ENCODE data around the gene PDZD2.

PDZD2 gene

DNA sequence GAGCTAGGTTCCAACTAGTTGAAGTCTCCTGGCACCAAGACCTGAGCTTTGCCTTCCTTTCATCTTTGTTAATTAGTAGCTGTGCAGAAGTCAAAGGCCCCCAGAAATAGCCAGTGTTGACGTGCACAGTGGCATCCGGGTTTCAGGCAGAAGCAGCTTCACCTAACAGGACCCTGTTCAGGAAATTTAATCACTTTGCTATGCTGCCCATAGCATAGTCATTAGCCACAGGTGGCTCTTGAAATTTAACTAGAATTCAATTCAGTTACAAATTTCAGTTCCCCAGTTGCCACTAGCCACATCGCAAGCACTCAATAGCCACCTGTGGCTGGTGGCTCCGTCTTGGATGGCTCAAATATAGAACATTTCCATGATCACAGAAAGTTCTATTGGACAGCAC is 356.1 kb downstream of the PDZD2 start:
- Histone ChIP-seq H3F3A (ENCODE audit: insufficient read depth, low read length) (no peaks in the 10 kb centered on the region), H3K9me2 (replicated peaks; ENCODE audit: insufficient read depth, low read length) (no peaks in the 10 kb centered on the region), H3K4me1 (ENCODE audit: low read length) (no peaks in the 10 kb centered on the region), H3K4me2 (ENCODE audit: low read depth, low read length) (no peak overlapping the region), H3K36me3 (replicated peaks; ENCODE audit: insufficient read depth, low read length) (no peaks in the 10 kb centered on the region), H2AFZ (ENCODE audit: low read length) (no peak overlapping the region), H3K79me2 (ENCODE audit: low read length) (no peaks in the 10 kb centered on the region), H3K9me3 (replicated peaks; ENCODE audit: insufficient read depth, low read length) (no peaks in the 10 kb centered on the region), H3K27me3 (replicated peaks; ENCODE audit: insufficient read depth, low read length) (no peaks in the 10 kb centered on the region), H3K4me3 (ENCODE audit: low read length) (no peak overlapping the region), H4K20me1 (ENCODE audit: insufficient read depth, low read length) (no peaks in the 10 kb centered on the region), H3K27ac (ENCODE audit: low read length) (peak overlapping the region; percentile 19; the same call in 1 of the 2 replicates), H3K9ac (ENCODE audit: low read length) (no peak overlapping the region)
- DNase-seq: peak; percentile 19
- no peak for TF ChIP-seq EZH2 (optimal IDR thresholded peaks at IDR 0.05; ENCODE audit: low read depth, low read length)
- TF ChIP-seq, protein P1, sequence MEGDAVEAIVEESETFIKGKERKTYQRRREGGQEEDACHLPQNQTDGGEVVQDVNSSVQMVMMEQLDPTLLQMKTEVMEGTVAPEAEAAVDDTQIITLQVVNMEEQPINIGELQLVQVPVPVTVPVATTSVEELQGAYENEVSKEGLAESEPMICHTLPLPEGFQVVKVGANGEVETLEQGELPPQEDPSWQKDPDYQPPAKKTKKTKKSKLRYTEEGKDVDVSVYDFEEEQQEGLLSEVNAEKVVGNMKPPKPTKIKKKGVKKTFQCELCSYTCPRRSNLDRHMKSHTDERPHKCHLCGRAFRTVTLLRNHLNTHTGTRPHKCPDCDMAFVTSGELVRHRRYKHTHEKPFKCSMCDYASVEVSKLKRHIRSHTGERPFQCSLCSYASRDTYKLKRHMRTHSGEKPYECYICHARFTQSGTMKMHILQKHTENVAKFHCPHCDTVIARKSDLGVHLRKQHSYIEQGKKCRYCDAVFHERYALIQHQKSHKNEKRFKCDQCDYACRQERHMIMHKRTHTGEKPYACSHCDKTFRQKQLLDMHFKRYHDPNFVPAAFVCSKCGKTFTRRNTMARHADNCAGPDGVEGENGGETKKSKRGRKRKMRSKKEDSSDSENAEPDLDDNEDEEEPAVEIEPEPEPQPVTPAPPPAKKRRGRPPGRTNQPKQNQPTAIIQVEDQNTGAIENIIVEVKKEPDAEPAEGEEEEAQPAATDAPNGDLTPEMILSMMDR (IDR thresholded peaks at IDR 0.05; ENCODE audit: low read length): no peak
- no peak for TF ChIP-seq EZH2phosphoT487 (IDR thresholded peaks at IDR 0.05; ENCODE audit: low read length)

DNA sequence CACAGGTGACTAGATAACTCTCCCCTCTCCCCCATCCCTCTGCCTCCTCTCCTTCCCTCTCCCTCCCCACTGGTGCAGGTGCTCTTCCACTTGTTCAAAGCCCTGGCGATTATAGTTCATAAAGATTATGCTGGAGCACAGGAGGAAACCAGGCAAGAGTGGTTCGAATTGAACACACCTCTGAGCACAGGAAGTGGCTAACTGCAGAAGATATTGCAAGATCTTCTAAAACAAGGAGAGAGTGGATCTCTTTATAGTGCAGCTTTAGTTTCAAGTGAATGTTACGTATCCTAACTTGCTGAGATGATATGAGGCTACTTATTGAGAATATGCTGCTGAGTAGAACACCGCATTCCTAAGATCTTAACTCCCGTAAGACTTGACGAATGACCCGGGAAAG is 356.8 kb downstream of the PDZD2 start:
- Histone ChIP-seq H3K9ac (ENCODE audit: low read length) (no peak overlapping the region), H3K4me3 (ENCODE audit: low read length) (no peak overlapping the region), H3K9me2 (replicated peaks; ENCODE audit: insufficient read depth, low read length) (no peaks in the 10 kb centered on the region), H3K9me3 (replicated peaks; ENCODE audit: insufficient read depth, low read length) (no peaks in the 10 kb centered on the region), H4K20me1 (ENCODE audit: insufficient read depth, low read length) (no peaks in the 10 kb centered on the region), H3K36me3 (replicated peaks; ENCODE audit: insufficient read depth, low read length) (no peaks in the 10 kb centered on the region), H3K27ac (ENCODE audit: low read length) (no peak overlapping the region), H3K79me2 (ENCODE audit: low read length) (no peaks in the 10 kb centered on the region), H3K27me3 (replicated peaks; ENCODE audit: insufficient read depth, low read length) (no peaks in the 10 kb centered on the region), H3F3A (ENCODE audit: insufficient read depth, low read length) (no peaks in the 10 kb centered on the region), H3K4me1 (ENCODE audit: low read length) (no peaks in the 10 kb centered on the region), H3K4me2 (ENCODE audit: low read depth, low read length) (no peak overlapping the region), H2AFZ (ENCODE audit: low read length) (no peak overlapping the region)
- DNase-seq: no peak
- no peak for TF ChIP-seq EZH2 (optimal IDR thresholded peaks at IDR 0.05; ENCODE audit: low read depth, low read length)
- TF ChIP-seq, protein P1 (IDR thresholded peaks at IDR 0.05; ENCODE audit: low read length): no peak
- TF ChIP-seq EZH2phosphoT487 (IDR thresholded peaks at IDR 0.05; ENCODE audit: low read length): no peak

DNA sequence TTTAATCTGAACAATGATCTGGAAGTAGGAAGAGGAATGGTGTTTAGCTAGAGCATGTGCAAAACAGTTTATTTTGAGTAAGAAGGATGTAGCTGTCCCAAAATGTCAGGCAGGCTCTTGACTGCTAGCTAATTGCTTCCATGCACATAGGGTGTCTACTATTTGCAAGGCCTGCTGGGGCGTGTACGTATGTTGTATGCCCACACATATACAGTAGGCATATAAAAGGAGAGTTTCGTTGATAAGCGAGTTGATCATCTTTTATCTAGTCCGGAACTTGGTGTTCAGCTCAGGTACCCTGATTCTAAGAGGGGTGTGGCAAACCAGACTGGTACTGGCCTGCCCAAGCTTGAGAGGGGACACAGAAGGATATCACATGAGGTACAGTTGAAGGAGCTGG is 358.0 kb downstream of the PDZD2 start:
- Histone ChIP-seq H3K27ac (ENCODE audit: low read length) (no peak overlapping the region), H3F3A (ENCODE audit: insufficient read depth, low read length) (no peaks in the 10 kb centered on the region), H3K4me3 (ENCODE audit: low read length) (no peak overlapping the region), H3K9ac (ENCODE audit: low read length) (no peak overlapping the region), H3K4me2 (ENCODE audit: low read depth, low read length) (no peak overlapping the region), H2AFZ (ENCODE audit: low read length) (no peak overlapping the region), H3K4me1 (ENCODE audit: low read length) (no peaks in the 10 kb centered on the region), H3K9me3 (replicated peaks; ENCODE audit: insufficient read depth, low read length) (no peaks in the 10 kb centered on the region), H3K79me2 (ENCODE audit: low read length) (no peaks in the 10 kb centered on the region), H3K9me2 (replicated peaks; ENCODE audit: insufficient read depth, low read length) (no peaks in the 10 kb centered on the region), H4K20me1 (ENCODE audit: insufficient read depth, low read length) (no peaks in the 10 kb centered on the region), H3K36me3 (replicated peaks; ENCODE audit: insufficient read depth, low read length) (no peaks in the 10 kb centered on the region), H3K27me3 (replicated peaks; ENCODE audit: insufficient read depth, low read length) (no peaks in the 10 kb centered on the region)
- no peak for TF ChIP-seq EZH2 (optimal IDR thresholded peaks at IDR 0.05; ENCODE audit: low read depth, low read length)
- TF ChIP-seq, protein P1 (IDR thresholded peaks at IDR 0.05; ENCODE audit: low read length): no peak
- TF ChIP-seq EZH2phosphoT487 (IDR thresholded peaks at IDR 0.05; ENCODE audit: low read length): no peak
- DNase-seq: no peak

All from MM.1S (cell line).